Umbilical cord (tissue), 2 donors: ENCODE measurements around the gene NLGN4Y. TPM values are rescaled to one million over a fixed set of nuclear protein-coding genes. Genes with fewer than 3 reads are reported as not detected.
A peak's percentile ranks its signal among the peaks of the same experiment; 100 is the strongest.

Source experiments
- DNase-seq: peaks from one replicate; pipeline ENCODE4 v3.0.0-alpha.2; 2015; ENCODE audit warnings: low spot score
- total RNA-seq: library from RNA; depleted of rRNA; stranded (reverse); fragments of >200 nt; gene quantifications from one replicate; pipeline ENCODE4 v1.2.3, GENCODE V29; 2014; ENCODE audit warnings: low replicate concordance; ENCODE audit not compliant: insufficient read depth

Gene NLGN4Y
- 20.9 TPM for total RNA-seq

GRCh38 chrY:14524272-14525231, at the start of gene NLGN4Y:
Gene NLGN4Y, plus strand, starts transcription at chrY:14524529. Its CDS starts 97,591 bp downstream, at chrY:14622120.
- DNase-seq: peak; percentile 42

GRCh38 chrY:14485935-14486334, 38.4 kb upstream of the NLGN4Y start:
- no peak for DNase-seq

GRCh38 chrY:14490226-14490625, 34.1 kb upstream of the NLGN4Y start:
- no peak for DNase-seq

- no peak for DNase-seq
Observed at GRCh38 chrY:14498071-14498470, 26.3 kb upstream of the NLGN4Y start.

- DNase-seq: no peak
Observed at GRCh38 chrY:14504592-14504991, 19.7 kb upstream of the NLGN4Y start.

- DNase-seq: peak; percentile 78
Observed at GRCh38 chrY:14522379-14522950, 1.9 kb upstream of the NLGN4Y start.

GRCh38 chrY:14523491-14524271, 648 bp upstream of the NLGN4Y start:
- DNase-seq: peak; percentile 9

- DNase-seq: peak; percentile 8
Observed at GRCh38 chrY:14525315-14525714, 986 bp downstream of the NLGN4Y start.

- DNase-seq: no peak
Observed at GRCh38 chrY:14528361-14528760, 4.0 kb downstream of the NLGN4Y start.

GRCh38 chrY:14536703-14537102, 12.4 kb downstream of the NLGN4Y start:
- DNase-seq: no peak

- no peak for DNase-seq
Observed at GRCh38 chrY:14543506-14543905, 19.2 kb downstream of the NLGN4Y start.

- no peak for DNase-seq
Observed at GRCh38 chrY:14581294-14581693, 57.0 kb downstream of the NLGN4Y start.

GRCh38 chrY:14586725-14587124, 62.4 kb downstream of the NLGN4Y start:
- no peak for DNase-seq

- no peak for DNase-seq
Observed at GRCh38 chrY:14601372-14601771, 77.0 kb downstream of the NLGN4Y start.

- DNase-seq: no peak
Observed at GRCh38 chrY:14617625-14618024, 93.3 kb downstream of the NLGN4Y start.

- DNase-seq: no peak
Observed at GRCh38 chrY:14618513-14618912, 94.2 kb downstream of the NLGN4Y start.

- no peak for DNase-seq
Observed at GRCh38 chrY:14628208-14628607, 103.9 kb downstream of the NLGN4Y start.

- DNase-seq: no peak
Observed at GRCh38 chrY:14631676-14632075, 107.3 kb downstream of the NLGN4Y start.

GRCh38 chrY:14633718-14634117, 109.4 kb downstream of the NLGN4Y start:
- DNase-seq: no peak

- no peak for DNase-seq
Observed at GRCh38 chrY:14634954-14635353, 110.6 kb downstream of the NLGN4Y start.

GRCh38 chrY:14637551-14637950, 113.2 kb downstream of the NLGN4Y start:
- DNase-seq: no peak

- DNase-seq: no peak
Observed at GRCh38 chrY:14641853-14642252, 117.5 kb downstream of the NLGN4Y start.
